Activated T-helper 2 cell treated with anti-CD3 and anti-CD28 coated beads, Interferon-gamma antibody, Interleukin-2, Interleukin-4, amounts not matched to agents 10 μg/mL and 5 μg/mL and 100 μg/mL, durations not matched to agents 14 hours and 24 hours and 36 hours (primary cell): Measurements from ENCODE around the gene CMIP. TPM values are rescaled to one million over a fixed set of nuclear protein-coding genes. Genes with fewer than 3 reads are reported as not detected.
A peak's percentile ranks its signal among the peaks of the same experiment; 100 is the strongest.

ENCODE experiments used
- DNase-seq: peaks from one replicate; pipeline ENCODE4 v3.0.0; 2021; ENCODE audit warnings: low spot score
- H3K27ac Mint-ChIP-seq: one replicate; pipeline ENCODE4 v1.8.0; 2021; ENCODE audit warnings: mixed read lengths
- H3K27me3 Mint-ChIP-seq: one replicate; pipeline ENCODE4 v1.8.0; 2021; ENCODE audit warnings: low read depth, mixed read lengths
- H3K36me3 Mint-ChIP-seq: one replicate; pipeline ENCODE4 v1.8.0; 2021; ENCODE audit warnings: low read depth, mixed read lengths
- H3K4me1 Mint-ChIP-seq: one replicate; pipeline ENCODE4 v1.8.0; 2021; ENCODE audit warnings: low read depth, mixed read lengths
- H3K4me3 Mint-ChIP-seq: one replicate; pipeline ENCODE4 v1.8.0; 2021; ENCODE audit warnings: low read depth, mild to moderate bottlenecking, moderate library complexity, mixed read lengths
- H3K9me3 Mint-ChIP-seq: one replicate; pipeline ENCODE4 v1.8.0; 2021; ENCODE audit warnings: mixed read lengths
- intact Hi-C: fragments of 100-400 bp; cut with micrococcal nuclease; formaldehyde crosslinking; loops from one replicate; pipeline ENCODE4 v1.15.1; 2023
- total RNA-seq: library from RNA; stranded (reverse); gene quantifications from 2 replicates; pipeline ENCODE4 v1.2.3, GENCODE V29; 2022

The CMIP gene
- total RNA-seq, 1 donor from 2014 or later: 68.0 TPM

GRCh38 chr16:81756615-81757356 lies 312.2 kb downstream of the CMIP start:
- Mint-ChIP-seq H3K4me1 (peaks cover 22% of the 10 kb centered on the region), H3K36me3 (no peaks in the 10 kb centered on the region), H3K9me3 (no peaks in the 10 kb centered on the region), H3K4me3 (no peak overlapping the region), H3K27ac (peak overlapping the region; percentile 20), H3K27me3 (no peaks in the 10 kb centered on the region)
- intact Hi-C loops: no loop called here
- DNase-seq: no peak

- H3K27me3 Mint-ChIP-seq: peaks cover 2% of the 10 kb centered on the region
- no peak overlapping the region for H3K27ac Mint-ChIP-seq
- intact Hi-C loops: no loop called here
- H3K9me3 Mint-ChIP-seq: no peaks in the 10 kb centered on the region
- no peak for DNase-seq
- H3K4me3 Mint-ChIP-seq: no peak overlapping the region
- peaks cover 22% of the 10 kb centered on the region for H3K4me1 Mint-ChIP-seq
- no peaks in the 10 kb centered on the region for H3K36me3 Mint-ChIP-seq
Observed at GRCh38 chr16:81758376-81758775, 313.8 kb downstream of the CMIP start.

Other genes with a start within 250 kb of the CMIP start
- gene BCO1, start 206.1 kb upstream of the CMIP start, total RNA-seq: not detected in 2 replicates
- gene GAN, start 129.8 kb upstream of the CMIP start, total RNA-seq: 14.6 and 15.3 TPM in 2 replicates